ENCODE measurements around the gene ATP11C.
A peak's percentile ranks its signal among the peaks of the same experiment; 100 is the strongest.

ATP11C gene

DNA sequence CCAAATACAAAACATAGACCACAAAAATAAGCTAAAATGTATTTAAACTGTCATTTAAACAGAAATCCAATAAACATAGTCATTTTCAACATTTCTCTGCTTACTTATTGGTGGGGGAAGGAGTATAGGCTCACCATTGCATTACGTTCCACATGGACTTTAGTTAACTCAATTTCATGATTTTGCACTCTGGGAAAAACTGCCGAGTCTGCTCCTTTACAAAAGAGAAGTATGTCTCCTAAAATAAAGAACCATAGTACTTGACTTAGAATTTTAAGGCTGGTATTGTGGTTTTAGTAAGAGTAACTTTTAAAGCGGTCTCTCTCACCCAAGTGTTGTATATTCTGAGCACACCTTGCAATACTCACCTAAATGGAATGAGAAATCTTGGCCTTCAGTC, 149.8 kb downstream of the ATP11C start:
- DNase-seq (ENCODE audit: low read depth): no peak
- TF ChIP-seq, protein P1, sequence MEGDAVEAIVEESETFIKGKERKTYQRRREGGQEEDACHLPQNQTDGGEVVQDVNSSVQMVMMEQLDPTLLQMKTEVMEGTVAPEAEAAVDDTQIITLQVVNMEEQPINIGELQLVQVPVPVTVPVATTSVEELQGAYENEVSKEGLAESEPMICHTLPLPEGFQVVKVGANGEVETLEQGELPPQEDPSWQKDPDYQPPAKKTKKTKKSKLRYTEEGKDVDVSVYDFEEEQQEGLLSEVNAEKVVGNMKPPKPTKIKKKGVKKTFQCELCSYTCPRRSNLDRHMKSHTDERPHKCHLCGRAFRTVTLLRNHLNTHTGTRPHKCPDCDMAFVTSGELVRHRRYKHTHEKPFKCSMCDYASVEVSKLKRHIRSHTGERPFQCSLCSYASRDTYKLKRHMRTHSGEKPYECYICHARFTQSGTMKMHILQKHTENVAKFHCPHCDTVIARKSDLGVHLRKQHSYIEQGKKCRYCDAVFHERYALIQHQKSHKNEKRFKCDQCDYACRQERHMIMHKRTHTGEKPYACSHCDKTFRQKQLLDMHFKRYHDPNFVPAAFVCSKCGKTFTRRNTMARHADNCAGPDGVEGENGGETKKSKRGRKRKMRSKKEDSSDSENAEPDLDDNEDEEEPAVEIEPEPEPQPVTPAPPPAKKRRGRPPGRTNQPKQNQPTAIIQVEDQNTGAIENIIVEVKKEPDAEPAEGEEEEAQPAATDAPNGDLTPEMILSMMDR (IDR thresholded peaks at IDR 0.05; ENCODE audit: insufficient read depth, low read depth, low read length, missing control alignments): no peak
- H3K4me3 ChIP-seq (ENCODE audit: low read length): no peak overlapping the region

DNA sequence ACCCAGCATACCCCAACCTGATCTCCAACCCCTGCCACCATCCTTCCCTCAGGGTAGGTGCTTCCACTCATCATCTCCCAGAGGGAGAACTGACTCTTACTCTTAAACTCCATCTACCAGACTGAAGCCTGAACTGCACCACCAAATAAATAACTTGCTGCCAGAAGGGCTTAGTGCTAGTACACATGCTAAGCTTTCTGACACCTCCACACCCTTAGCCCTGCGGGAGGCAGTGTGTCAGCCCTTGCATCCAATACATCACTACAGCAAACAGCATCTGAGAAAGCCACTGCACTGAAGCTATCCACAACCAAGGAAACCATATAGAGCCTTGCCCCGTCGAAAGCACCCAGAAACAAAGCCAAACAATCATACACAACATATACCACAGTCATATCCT, 156.3 kb downstream of the ATP11C start:
- H3K4me3 ChIP-seq (ENCODE audit: low read length): no peak overlapping the region
- TF ChIP-seq, protein P1 (IDR thresholded peaks at IDR 0.05; ENCODE audit: insufficient read depth, low read depth, low read length, missing control alignments): no peak
- no peak for DNase-seq (ENCODE audit: low read depth)

DNA sequence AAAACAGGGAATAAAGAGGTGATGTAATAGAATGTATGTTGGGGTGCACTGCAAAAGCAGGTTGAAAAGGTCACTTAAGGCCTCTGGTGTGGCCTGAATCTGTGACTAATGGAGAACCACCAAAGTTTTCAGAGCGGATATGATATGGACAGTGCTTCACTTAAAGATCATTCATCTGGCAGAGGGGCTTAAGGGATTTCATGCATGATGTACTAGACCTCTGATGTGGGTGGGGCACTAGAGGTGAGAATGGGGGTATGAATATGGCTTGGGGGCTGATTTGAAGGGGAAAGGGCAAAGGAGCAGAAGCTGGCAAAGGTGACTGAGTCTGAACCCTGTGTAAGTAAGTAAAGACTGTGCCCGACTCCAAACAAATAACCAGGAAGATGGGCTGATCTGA, 162.5 kb downstream of the ATP11C start:
- TF ChIP-seq, protein P1 (IDR thresholded peaks at IDR 0.05; ENCODE audit: insufficient read depth, low read depth, low read length, missing control alignments): no peak

DNA sequence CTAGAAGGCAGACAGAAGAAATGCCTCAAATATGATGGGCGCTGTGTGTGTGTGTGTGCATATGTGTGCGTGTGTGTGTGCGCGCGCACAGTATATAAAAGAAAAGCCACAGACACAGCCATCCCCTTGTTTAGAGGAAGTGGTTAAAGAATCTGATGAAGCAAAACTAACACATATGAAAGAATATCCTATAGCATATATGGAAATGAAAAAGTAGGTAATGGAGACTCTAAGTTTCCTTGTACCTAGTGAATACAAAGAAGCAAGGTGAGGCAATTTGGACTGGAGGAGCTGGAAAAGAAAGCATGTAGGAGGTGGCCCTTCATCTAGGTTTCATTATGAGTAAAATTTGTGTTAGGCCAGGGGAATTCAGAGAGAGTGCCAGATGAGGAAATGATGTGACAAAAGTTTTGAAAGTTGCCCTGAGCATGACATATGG, 166.3 kb downstream of the ATP11C start:
- H3K4me3 ChIP-seq (ENCODE audit: low read length): no peak overlapping the region
- no peak for DNase-seq (ENCODE audit: low read depth)
- TF ChIP-seq, protein P1 (IDR thresholded peaks at IDR 0.05; ENCODE audit: insufficient read depth, low read depth, low read length, missing control alignments): no peak

More for the DNA sequence above, 162.5 kb downstream of the ATP11C start:
- no peak for DNase-seq (ENCODE audit: low read depth)
- no peak overlapping the region for H3K4me3 ChIP-seq (ENCODE audit: low read length)

DNA sequence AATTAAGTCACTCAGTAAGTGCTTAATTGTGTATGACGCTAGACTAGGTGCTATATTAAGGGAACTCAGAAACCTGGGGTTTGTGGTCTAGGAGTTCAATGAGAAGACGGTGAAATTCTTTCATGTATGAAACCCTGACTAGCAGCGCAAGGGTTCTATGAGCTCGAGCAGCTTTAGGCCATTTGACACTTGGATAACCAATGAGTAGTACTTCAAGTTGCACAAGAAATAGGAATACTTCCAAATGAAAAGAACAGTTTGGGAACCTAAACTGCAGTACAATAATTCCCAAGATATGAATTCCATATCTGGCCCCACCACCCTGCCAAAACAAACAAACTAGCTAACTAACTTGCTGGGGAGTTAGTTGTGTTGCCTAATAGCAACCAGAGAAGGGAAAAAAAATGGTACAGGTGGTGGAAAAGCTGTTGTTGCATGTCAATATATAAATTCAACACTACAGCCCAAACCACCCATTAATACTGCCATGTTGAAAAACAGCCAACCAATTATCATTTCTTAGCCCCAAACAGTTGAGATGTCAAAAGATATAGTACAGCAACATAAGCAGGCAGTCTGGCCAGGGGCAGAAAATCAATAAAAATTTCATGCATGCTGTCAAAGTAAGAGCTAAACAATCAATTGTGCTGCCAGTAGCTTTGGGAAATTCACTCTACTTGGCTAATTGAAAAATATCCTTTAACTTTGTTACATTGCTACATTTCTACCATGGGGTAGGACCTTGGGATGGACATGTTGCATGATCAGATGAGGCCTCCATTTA, 170.3 kb downstream of the ATP11C start:
- DNase-seq (ENCODE audit: low read depth): no peak
- no peak overlapping the region for H3K4me3 ChIP-seq (ENCODE audit: low read length)
- TF ChIP-seq, protein P1 (IDR thresholded peaks at IDR 0.05; ENCODE audit: insufficient read depth, low read depth, low read length, missing control alignments): no peak

DNA sequence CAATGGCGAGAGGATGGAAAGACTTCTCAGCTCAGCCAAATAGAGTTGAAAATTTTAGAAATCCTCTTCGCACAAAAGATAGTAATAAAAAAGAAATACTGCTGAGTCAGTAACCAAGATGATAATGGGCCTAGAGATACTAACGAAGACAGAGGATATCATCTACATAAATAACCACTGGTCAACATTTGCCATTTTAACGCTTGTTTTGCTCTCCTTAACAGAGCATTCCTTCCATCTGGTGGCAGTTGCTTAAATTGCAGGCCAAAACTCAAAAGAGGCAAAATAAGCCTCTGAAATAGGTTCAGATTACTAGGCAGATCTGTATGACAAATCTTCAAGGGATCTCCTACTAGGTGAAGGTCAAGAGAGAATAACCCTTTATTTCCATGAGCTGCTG, 173.2 kb downstream of the ATP11C start:
- peak; percentile 21 for DNase-seq (ENCODE audit: low read depth)
- H3K4me3 ChIP-seq (ENCODE audit: low read length): no peak overlapping the region

More for the DNA sequence above, 173.2 kb downstream of the ATP11C start:
- TF ChIP-seq, protein P1 (IDR thresholded peaks at IDR 0.05; ENCODE audit: insufficient read depth, low read depth, low read length, missing control alignments): peak; percentile 55
